Stromal cell of bone marrow (primary cell): ENCODE measurements around the gene ACLY.
"Not testable (repeated sequence)": the region's sequence is repeated elsewhere in the genome, so short reads cannot be mapped to it uniquely, and the experiment has no call there.

Experiments used
- DNase-seq: peaks from one replicate; pipeline ENCODE4 v3.0.0-alpha.2; 2012; ENCODE audit warnings: low read depth

Gene ACLY

GRCh38 chr17:41939693-41940090 is 20.9 kb upstream of the ACLY start:
- DNase-seq, result no peak

GRCh38 chr17:41939044-41939692 is 20.4 kb upstream of the ACLY start:
- DNase-seq, result no peak

GRCh38 chr17:41937970-41938954 is 19.5 kb upstream of the ACLY start:
- no peak for DNase-seq

- DNase-seq, result no peak
Measured at GRCh38 chr17:41935641-41936040, 16.9 kb upstream of the ACLY start.

GRCh38 chr17:41932816-41933389 is 14.2 kb upstream of the ACLY start:
- DNase-seq, result no peak

- DNase-seq, result not testable (repeated sequence)
Measured at GRCh38 chr17:41931715-41932114, 13.0 kb upstream of the ACLY start.

GRCh38 chr17:41930833-41931156 is 12.0 kb upstream of the ACLY start:
- DNase-seq, result not testable (repeated sequence)

- DNase-seq, result peak; percentile 97
Measured at GRCh38 chr17:41930009-41930832, 11.5 kb upstream of the ACLY start, which contains the start of gene ODAD4. TSS of gene ODAD4 (plus strand) at chr17:41930617. CDS start at chr17:41930724, 107 bp downstream.

- DNase-seq, result no peak
Measured at GRCh38 chr17:41928693-41929251, 10.0 kb upstream of the ACLY start.

- no peak for DNase-seq
Measured at GRCh38 chr17:41925991-41926590, 7.3 kb upstream of the ACLY start.

- DNase-seq, result no peak
Measured at GRCh38 chr17:41920580-41920955, 1.8 kb upstream of the ACLY start.

GRCh38 chr17:41919840-41920579 is 1.3 kb upstream of the ACLY start:
- DNase-seq, result no peak

- DNase-seq, result no peak
Measured at GRCh38 chr17:41919165-41919817, 540 bp upstream of the ACLY start.

GRCh38 chr17:41917679-41918313 is 955 bp downstream of the ACLY start:
- no peak for DNase-seq

- DNase-seq, result peak; percentile 64
Measured at GRCh38 chr17:41917192-41917591, 1.6 kb downstream of the ACLY start.

GRCh38 chr17:41915566-41915965 is 3.2 kb downstream of the ACLY start:
- no peak for DNase-seq

GRCh38 chr17:41915020-41915419 is 3.7 kb downstream of the ACLY start:
- no peak for DNase-seq

GRCh38 chr17:41914358-41914766 is 4.4 kb downstream of the ACLY start:
- DNase-seq, result no peak

- no peak for DNase-seq
Measured at GRCh38 chr17:41913798-41914197, 5.0 kb downstream of the ACLY start.

GRCh38 chr17:41912925-41913324 is 5.8 kb downstream of the ACLY start:
- no peak for DNase-seq
